HFF-Myc (cell line): ENCODE results near the gene GALNT9.

ENCODE experiments used
- DNase-seq: peaks from one replicate; pipeline ENCODE4 v3.0.0-alpha.2; 2011; ENCODE audit warnings: low read depth; ENCODE audit errors: extremely low read depth
- H3K4me3 ChIP-seq: replicated peaks from 2 replicates; pipeline ENCODE4 v1.5.1; 2011; ENCODE audit warnings: low read depth, mild to moderate bottlenecking, control low read depth, low read length
- CTCF ChIP-seq: IDR thresholded peaks from 2 replicates; pipeline ENCODE4 v1.5.1; 2012; ENCODE audit warnings: mild to moderate bottlenecking, low read depth, low read length, control low read depth; ENCODE audit errors: missing control alignments

GALNT9 gene

GRCh38 chr12:132341318-132342050 lies 12.1 kb upstream of the GALNT9 start:
- no peak overlapping the region for H3K4me3 ChIP-seq
- no peak for DNase-seq
- TF ChIP-seq CTCF, result no peak

GRCh38 chr12:132340266-132341035 lies 11.1 kb upstream of the GALNT9 start:
- no peak for DNase-seq
- no peak for TF ChIP-seq CTCF
- no peak overlapping the region for H3K4me3 ChIP-seq

- no peak for DNase-seq
- no peak overlapping the region for H3K4me3 ChIP-seq
- no peak for TF ChIP-seq CTCF
These were observed 10.5 kb upstream of the GALNT9 start for GRCh38 chr12:132339856-132340255.

- no peak for DNase-seq
- no peak for TF ChIP-seq CTCF
- no peak overlapping the region for H3K4me3 ChIP-seq
These were observed 9.4 kb upstream of the GALNT9 start for GRCh38 chr12:132338781-132339180.

GRCh38 chr12:132338311-132338710 lies 8.9 kb upstream of the GALNT9 start:
- no peak for TF ChIP-seq CTCF
- no peak for DNase-seq
- H3K4me3 ChIP-seq, result no peak overlapping the region

GRCh38 chr12:132337557-132337956 lies 8.2 kb upstream of the GALNT9 start:
- TF ChIP-seq CTCF, result no peak
- no peak for DNase-seq
- H3K4me3 ChIP-seq, result no peak overlapping the region
